Coronary artery (tissue), 2 donors: Measurements from ENCODE around the gene CD28.
A peak's percentile ranks its signal among the peaks of the same experiment; 100 is the strongest.

Experiments
- DNase-seq: peaks from one replicate; pipeline ENCODE4 v3.0.0-alpha.2; 2017; ENCODE audit warnings: low spot score
- H3K27ac ChIP-seq, 2 donors: fragments of 200-600 bp; sonication (generic); one replicate each; pipeline ENCODE4 v1.5.1; 2016 to 2019
- H3K4me3 ChIP-seq: fragments of 200-600 bp; sonication (generic); 2 replicates; pipeline ENCODE4 v1.5.1; 2016; ENCODE audit warnings: mild to moderate bottlenecking, moderate library complexity
- CTCF ChIP-seq: fragments of 200-600 bp; sonication (generic); IDR thresholded peaks from one replicate; pipeline ENCODE4 v1.5.1; 2019; ENCODE audit warnings: antibody characterized with exemption

Gene CD28

GRCh38 chr2:203711399-203711798 is 5.0 kb downstream of the CD28 start:
- DNase-seq: no peak
- TF ChIP-seq CTCF: no peak
- no peak overlapping the region for H3K4me3 ChIP-seq
- no peak overlapping the region for H3K27ac ChIP-seq

GRCh38 chr2:203713381-203713780 is 6.9 kb downstream of the CD28 start:
- H3K4me3 ChIP-seq: no peak overlapping the region
- H3K27ac ChIP-seq: peak overlapping the region in 1 of 2 donors; percentile 65
- no peak for TF ChIP-seq CTCF
- no peak for DNase-seq

GRCh38 chr2:203714112-203714511 is 7.7 kb downstream of the CD28 start:
- DNase-seq: no peak
- Histone ChIP-seq H3K4me3 (no peak overlapping the region), H3K27ac (peak overlapping the region in 1 of 2 donors; percentile 65)
- no peak for TF ChIP-seq CTCF

GRCh38 chr2:203715744-203716143 is 9.3 kb downstream of the CD28 start:
- no peak for DNase-seq
- H3K27ac ChIP-seq: no peak overlapping the region
- no peak overlapping the region for H3K4me3 ChIP-seq
- TF ChIP-seq CTCF: no peak

GRCh38 chr2:203718087-203718486 is 11.6 kb downstream of the CD28 start:
- no peak overlapping the region for H3K4me3 ChIP-seq
- H3K27ac ChIP-seq: no peak overlapping the region
- no peak for DNase-seq
- TF ChIP-seq CTCF: no peak

GRCh38 chr2:203719456-203720410 is 13.3 kb downstream of the CD28 start:
- TF ChIP-seq CTCF: no peak
- Histone ChIP-seq H3K4me3 (no peak overlapping the region), H3K27ac (no peak overlapping the region)
- DNase-seq: no peak
